Esophagus squamous epithelium (tissue), 4 donors: ENCODE data around the gene TNP2.

ENCODE experiments used
- POLR2A ChIP-seq, 4 donors: fragments of 450-650 bp; IDR thresholded peaks; one replicate each; pipeline ENCODE4 v1.6.1; 2017; ENCODE audit warnings: antibody characterized with exemption in 4 of 4, mild to moderate bottlenecking in 4 of 4, moderate library complexity in 3 of 4
- TF ChIP-seq, protein P1 (sequence below), 6 experiments: fragments of 450-650 bp in 4 of 6; fragments of 200-600 bp in 2 of 6; sonication (generic) in 2 of 6; IDR thresholded peaks; one replicate each; pipeline ENCODE4 v1.5.1; 2016 to 2019; ENCODE audit warnings: antibody characterized with exemption in 6 of 6, mild to moderate bottlenecking in 4 of 6, moderate library complexity in 4 of 6

- TF ChIP-seq, protein P1, sequence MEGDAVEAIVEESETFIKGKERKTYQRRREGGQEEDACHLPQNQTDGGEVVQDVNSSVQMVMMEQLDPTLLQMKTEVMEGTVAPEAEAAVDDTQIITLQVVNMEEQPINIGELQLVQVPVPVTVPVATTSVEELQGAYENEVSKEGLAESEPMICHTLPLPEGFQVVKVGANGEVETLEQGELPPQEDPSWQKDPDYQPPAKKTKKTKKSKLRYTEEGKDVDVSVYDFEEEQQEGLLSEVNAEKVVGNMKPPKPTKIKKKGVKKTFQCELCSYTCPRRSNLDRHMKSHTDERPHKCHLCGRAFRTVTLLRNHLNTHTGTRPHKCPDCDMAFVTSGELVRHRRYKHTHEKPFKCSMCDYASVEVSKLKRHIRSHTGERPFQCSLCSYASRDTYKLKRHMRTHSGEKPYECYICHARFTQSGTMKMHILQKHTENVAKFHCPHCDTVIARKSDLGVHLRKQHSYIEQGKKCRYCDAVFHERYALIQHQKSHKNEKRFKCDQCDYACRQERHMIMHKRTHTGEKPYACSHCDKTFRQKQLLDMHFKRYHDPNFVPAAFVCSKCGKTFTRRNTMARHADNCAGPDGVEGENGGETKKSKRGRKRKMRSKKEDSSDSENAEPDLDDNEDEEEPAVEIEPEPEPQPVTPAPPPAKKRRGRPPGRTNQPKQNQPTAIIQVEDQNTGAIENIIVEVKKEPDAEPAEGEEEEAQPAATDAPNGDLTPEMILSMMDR (IDR thresholded peaks at IDR 0.05), result no peak
- TF ChIP-seq POLR2A (IDR thresholded peaks at IDR 0.05), result no peak
Observed at GRCh38 chr16:11291091-11291703, 22.1 kb upstream of the TNP2 start.
